Subcutaneous abdominal adipose tissue (tissue), 5 donors: ENCODE results near the gene CALHM2.

Source experiments
- H3K27ac ChIP-seq: one replicate; pipeline ENCODE4 v1.7.0; 2013; ENCODE audit warnings: low read depth, mild to moderate bottlenecking, inconsistent platforms, low read length, moderate library complexity
- H3K27me3 ChIP-seq, 5 donors: one replicate each; pipeline ENCODE4 v1.7.0; 2013; ENCODE audit warnings: low read length in 5 of 5, inconsistent platforms in 1 of 5; ENCODE audit not compliant: control insufficient read depth in 5 of 5, insufficient read depth in 4 of 5
- H3K36me3 ChIP-seq, 5 donors: one replicate each; pipeline ENCODE4 v1.7.0; 2013; ENCODE audit warnings: low read length in 5 of 5; ENCODE audit not compliant: control insufficient read depth in 5 of 5, insufficient read depth in 5 of 5
- H3K4me1 ChIP-seq, 5 donors: one replicate each; pipeline ENCODE4 v1.7.0; 2013; ENCODE audit warnings: low read length in 5 of 5, mild to moderate bottlenecking in 3 of 5, moderate library complexity in 1 of 5; ENCODE audit not compliant: control insufficient read depth in 5 of 5, insufficient read depth in 5 of 5
- H3K4me3 ChIP-seq, 5 donors: one replicate each; pipeline ENCODE4 v1.7.0; 2013; ENCODE audit warnings: low read length in 5 of 5, low read depth in 1 of 5
- H3K9ac ChIP-seq, 5 donors: one replicate each; pipeline ENCODE4 v1.7.0; 2013; ENCODE audit warnings: low read length in 5 of 5, mild to moderate bottlenecking in 4 of 5, moderate library complexity in 3 of 5
- H3K9me3 ChIP-seq, 5 donors: one replicate each; pipeline ENCODE4 v1.7.0; 2013; ENCODE audit warnings: low read length in 5 of 5; ENCODE audit not compliant: control insufficient read depth in 5 of 5
- donor health status: healthy.
- donor health status: healthy.
- donor health status: healthy.
- donor health status: healthy.
- donor health status: healthy.

Gene CALHM2

GRCh38 chr10:103396789-103397087, 55.4 kb downstream of the CALHM2 start:
- H3K36me3 ChIP-seq = peaks cover 9 to 42% (median 24%) of the 10 kb centered on the region in 5 donors
- H3K9ac ChIP-seq = peak overlapping the region; percentile 87 to 97 (median 90)
- H3K9me3 ChIP-seq = no peaks in the 10 kb centered on the region
- no peaks in the 10 kb centered on the region for H3K27me3 ChIP-seq
- H3K27ac ChIP-seq = peak overlapping the region; percentile 92
- peaks cover 5 to 36% (median 34%) of the 10 kb centered on the region in 5 donors for H3K4me1 ChIP-seq
- H3K4me3 ChIP-seq = peak overlapping the region; percentile 86 to 99 (median 94)
